HepG2 (cell line): ENCODE data around the gene FOXD1. TPM values are rescaled to one million over a fixed set of nuclear protein-coding genes. Genes with fewer than 3 reads are reported as not detected.

Experiments
- ATAC-seq: fragments of 200-7000 bp; cut with Tn5 transposase; 3 replicates; pipeline ENCODE4 v1.9.1; 2020; ENCODE audit warnings: mild to moderate bottlenecking, moderate library complexity
- BruUV-seq: library from RNA; stranded (reverse); fragments of 400-500 nt; replicated peaks from 2 replicates; lab custom pipeline; 2021; lab: Mats Ljungman, UMichigan
- CTCF ChIA-PET: fragments of 300-600 bp; formaldehyde crosslinking; extraction: SDS; loops from one replicate; lab custom pipeline; 2021; ENCODE audit warnings: low total read pairs, inconsistent platforms, low intra/inter-chr PET ratio; lab: Yijun Ruan, JAX
- POLR2A ChIA-PET: fragments of 350-600 bp; sonication (Branson Sonifier 250); formaldehyde crosslinking; loops from one replicate; lab custom pipeline; 2020; ENCODE audit warnings: antibody characterized with exemption, inconsistent platforms; lab: Yijun Ruan, JAX
- DNase-seq: peaks from one replicate; pipeline ENCODE4 v3.0.0-alpha.2; 2015; ENCODE audit warnings: low spot score
- FAIRE-seq: peaks from 3 replicates; lab custom pipeline; 2011; peaks lifted over from hg19 to GRCh38; lab: Jason Lieb, UNC
- H2AFZ ChIP-seq: one replicate; pipeline ENCODE4 v1.6.1; 2011; ENCODE audit warnings: low read length, inconsistent platforms
- H3K27ac ChIP-seq: fragments of 300-600 bp; 3 replicates; pipeline ENCODE4 v1.8.0; 2011; ENCODE audit warnings: mixed run types, mild to moderate bottlenecking, mixed read lengths, low read length, inconsistent platforms; ENCODE audit not compliant: insufficient read depth; ENCODE audit errors: extremely low read length
- H3K27me3 ChIP-seq, 2 experiments: fragments of 200-600 bp in 1 of 2; 2 replicates in 1 of 2; 3 replicates in 1 of 2; pipeline versions ENCODE4 v1.6.0 to v1.8.0; 2011; ENCODE audit warnings: low read length in 2 of 2, mild to moderate bottlenecking in 2 of 2, moderate library complexity in 2 of 2, inconsistent platforms in 1 of 2; ENCODE audit not compliant: insufficient read depth in 2 of 2, control insufficient read depth in 1 of 2
- H3K36me3 ChIP-seq, 2 experiments: fragments of 200-600 bp in 1 of 2; replicated peaks in 1 of 2; 2 replicates in 1 of 2; 3 replicates in 1 of 2; pipeline versions ENCODE4 v1.5.1 to v1.8.0; 2011; ENCODE audit warnings: low read length in 2 of 2, inconsistent platforms in 1 of 2; ENCODE audit not compliant: insufficient read depth in 2 of 2, control insufficient read depth in 1 of 2
- H3K4me1 ChIP-seq: 2 replicates; pipeline ENCODE4 v1.5.1; 2012; ENCODE audit warnings: low read length, inconsistent platforms; ENCODE audit not compliant: insufficient read depth
- H3K4me2 ChIP-seq: 2 replicates; pipeline ENCODE4 v1.6.0; 2011; ENCODE audit warnings: low read depth, low read length, inconsistent platforms
- H3K4me3 ChIP-seq, 3 experiments: fragments of 200-600 bp in 1 of 3; sonication (generic), shearing (Covaris generic) in 1 of 3; replicated peaks in 1 of 3; 2 replicates each; pipeline ENCODE4 v1.5.1; 2011 to 2016; ENCODE audit warnings: low read length in 3 of 3, inconsistent platforms in 2 of 3, low read depth in 2 of 3, mild to moderate bottlenecking in 2 of 3, control low read depth in 1 of 3, mixed read lengths in 1 of 3; ENCODE audit not compliant: insufficient read depth in 1 of 3
- H3K79me2 ChIP-seq: one replicate; pipeline ENCODE4 v1.6.1; 2011; ENCODE audit warnings: low read length, inconsistent platforms; ENCODE audit not compliant: insufficient read depth
- H3K9ac ChIP-seq: 2 replicates; pipeline ENCODE4 v1.6.0; 2011; ENCODE audit warnings: mild to moderate bottlenecking, low read depth, low read length, inconsistent platforms; ENCODE audit not compliant: insufficient read depth
- H3K9me3 ChIP-seq: 2 replicates; pipeline ENCODE4 v1.5.1; 2012; ENCODE audit warnings: mild to moderate bottlenecking, low read length
- H4K20me1 ChIP-seq: 2 replicates; pipeline ENCODE4 v1.6.0; 2011; ENCODE audit warnings: inconsistent platforms, mild to moderate bottlenecking, low read length, moderate library complexity; ENCODE audit not compliant: insufficient read depth
- ATM ChIP-seq: fragments of 450-650 bp; IDR thresholded peaks from 2 replicates; pipeline ENCODE4 v1.7.1; 2017; ENCODE audit warnings: mild to moderate bottlenecking, borderline replicate concordance
- KDM1A ChIP-seq: IDR thresholded peaks from 2 replicates; pipeline ENCODE4 v1.6.1; 2016; ENCODE audit warnings: missing compliant biosample characterization
- MTF2 ChIP-seq: sonication (generic); formaldehyde crosslinking; IDR thresholded peaks from 2 replicates; pipeline ENCODE4 v1.5.0; 2020; ENCODE audit warnings: missing genetic modification reagents, borderline replicate concordance
- ZNF367 ChIP-seq: sonication (generic); formaldehyde crosslinking; IDR thresholded peaks from 2 replicates; pipeline ENCODE4 v1.4.0; 2020; ENCODE audit warnings: missing genetic modification reagents, borderline replicate concordance
- ZNF383 ChIP-seq: sonication (generic); formaldehyde crosslinking; IDR thresholded peaks from 2 replicates; pipeline ENCODE4 v1.4.0; 2020; ENCODE audit warnings: missing genetic modification reagents, mild to moderate bottlenecking, borderline replicate concordance
- ZNF670 ChIP-seq: sonication (generic); formaldehyde crosslinking; IDR thresholded peaks from 2 replicates; pipeline ENCODE4 v1.8.0; 2022; ENCODE audit warnings: mild to moderate bottlenecking, missing genetic modification reagents, borderline replicate concordance
- WGBS: methylation state at CpG from one replicate; pipeline ENCODE4 v1.1.6; 2017; ENCODE audit warnings: low lambda C conversion rate; 5-methylcytosine and 5-hydroxymethylcytosine counted together
- in situ Hi-C: cut with HindIII; loops from 2 replicates; pipeline ENCODE4 v1.10.0; 2017; ENCODE audit warnings: low pct_unique_long_range_greater_than_20kb; ENCODE audit not compliant: extremely low pct_ligation_motif_present
- intact Hi-C: fragments of 100-400 bp; cut with micrococcal nuclease; formaldehyde crosslinking; loops from one replicate; pipeline ENCODE4 v1.10.0; 2022; ENCODE audit not compliant: unreplicated experiment
- polyA plus RNA-seq, 8 experiments: library from polyadenylated mRNA; depleted of rRNA in 3 of 8; stranded (reverse) in 7 of 8; unstranded in 1 of 8; fragments of >200 nt; fragmentation: Illumina TruSeq in 4 of 8; extraction: Trizol in 4 of 8; gene quantifications; 2 replicates each; pipeline versions ENCODE4 v1.2.1 to v1.2.3, GENCODE V29; 2011 to 2016; ENCODE audit warnings: low read depth in 4 of 8, missing spikeins in 1 of 8, mixed read lengths in 1 of 8; ENCODE audit not compliant: insufficient read depth in 1 of 8
- total RNA-seq, 5 experiments: library from RNA; depleted of rRNA; stranded (reverse); fragments of >200 nt; fragmentation: Illumina TruSeq; extraction: Trizol; gene quantifications; 2 replicates each; pipeline ENCODE4 v1.2.3, GENCODE V29; 2016; ENCODE audit warnings: low read depth in 1 of 5
- TF ChIP-seq, protein P1 (sequence below): sonication (generic); formaldehyde crosslinking; IDR thresholded peaks from 2 replicates; pipeline ENCODE4 v1.5.0; 2020; ENCODE audit warnings: mild to moderate bottlenecking, missing genetic modification reagents

Gene FOXD1
- total and polyA plus RNA-seq, 2 of the 13 experiments (the other 11 are each of a cell fraction or from before 2014, with no cell fraction given): 0.04 to 0.05 TPM

GRCh38 chr5:73452215-73452614 is 3.6 kb upstream of the FOXD1 start:
- ATAC-seq (no peak), FAIRE-seq (no peak), DNase-seq (no peak)
- in situ Hi-C loops (no loop called here), intact Hi-C loops (loop anchor here (5.0 kb wide), 2 partner anchors 370 to 535 kb away; no protein-coding TSS in a partner anchor)
- no peaks in the 10 kb centered on the region for H3K36me3 ChIP-seq
- H3K27me3 ChIP-seq: peaks cover 6 to 54% of the 10 kb centered on the region in 2 experiments
- H3K27ac ChIP-seq: no peak overlapping the region
- peaks cover 22% of the 10 kb centered on the region for H3K4me1 ChIP-seq
- 48% methylated on average over 6 of the region's 6 CpGs for WGBS
- no peak overlapping the region for H3K4me2 ChIP-seq
- no TSS peak for BruUV-seq
- no peaks in the 10 kb centered on the region for H3K79me2 ChIP-seq
- POLR2A ChIA-PET: no interaction called here
- no peak overlapping the region for H2AFZ ChIP-seq
- H3K9ac ChIP-seq: no peak overlapping the region
- TF ChIP-seq MTF2 (CRISPR knock-in tag) (no peak), ZNF670 (CRISPR knock-in tag) (no peak), KDM1A (no peak), ZNF383 (no peak), ATM (no peak), ZNF367 (CRISPR knock-in tag) (no peak)
- TF ChIP-seq, protein P1, sequence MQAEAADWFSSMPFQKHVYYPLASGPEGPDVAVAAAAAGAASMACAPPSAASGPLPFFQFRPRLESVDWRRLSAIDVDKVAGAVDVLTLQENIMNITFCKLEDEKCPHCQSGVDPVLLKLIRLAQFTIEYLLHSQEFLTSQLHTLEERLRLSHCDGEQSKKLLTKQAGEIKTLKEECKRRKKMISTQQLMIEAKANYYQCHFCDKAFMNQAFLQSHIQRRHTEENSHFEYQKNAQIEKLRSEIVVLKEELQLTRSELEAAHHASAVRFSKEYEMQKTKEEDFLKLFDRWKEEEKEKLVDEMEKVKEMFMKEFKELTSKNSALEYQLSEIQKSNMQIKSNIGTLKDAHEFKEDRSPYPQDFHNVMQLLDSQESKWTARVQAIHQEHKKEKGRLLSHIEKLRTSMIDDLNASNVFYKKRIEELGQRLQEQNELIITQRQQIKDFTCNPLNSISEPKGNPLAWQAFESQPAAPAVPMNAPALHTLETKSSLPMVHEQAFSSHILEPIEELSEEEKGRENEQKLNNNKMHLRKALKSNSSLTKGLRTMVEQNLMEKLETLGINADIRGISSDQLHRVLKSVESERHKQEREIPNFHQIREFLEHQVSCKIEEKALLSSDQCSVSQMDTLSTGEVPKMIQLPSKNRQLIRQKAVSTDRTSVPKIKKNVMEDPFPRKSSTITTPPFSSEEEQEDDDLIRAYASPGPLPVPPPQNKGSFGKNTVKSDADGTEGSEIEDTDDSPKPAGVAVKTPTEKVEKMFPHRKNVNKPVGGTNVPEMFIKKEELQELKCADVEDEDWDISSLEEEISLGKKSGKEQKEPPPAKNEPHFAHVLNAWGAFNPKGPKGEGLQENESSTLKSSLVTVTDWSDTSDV (CRISPR knock-in tag): no peak
- H3K9me3 ChIP-seq: no peaks in the 10 kb centered on the region
- H3K4me3 ChIP-seq: no peak overlapping the region
- CTCF ChIA-PET: interaction anchor here (2.5 kb wide), 1 partner anchor 236 kb away, joined by 11 read pairs; no protein-coding TSS in a partner anchor
- H4K20me1 ChIP-seq: no peaks in the 10 kb centered on the region
